Measurements from ENCODE around the gene DCAF5. TPM values are rescaled to one million over a fixed set of nuclear protein-coding genes. Genes with fewer than 3 reads are reported as not detected.

DCAF5 gene
- total RNA-seq, 1 donor from 2014 or later: 92.5 TPM

- TF ChIP-seq CTCF (IDR thresholded peaks at IDR 0.05; ENCODE audit: unreplicated experiment): no peak
- no peak overlapping the region for H3K27ac Mint-ChIP-seq
- no peaks in the 10 kb centered on the region for H3K36me3 Mint-ChIP-seq (ENCODE audit: insufficient read depth)
- H3K9me3 Mint-ChIP-seq (ENCODE audit: low read depth): no peaks in the 10 kb centered on the region
- DNase-seq (ENCODE audit: low spot score, unreplicated experiment): no peak
- H3K27me3 Mint-ChIP-seq: no peaks in the 10 kb centered on the region
- H3K4me3 Mint-ChIP-seq (ENCODE audit: low read depth): no peak overlapping the region
- peaks cover 5% of the 10 kb centered on the region for H3K4me1 Mint-ChIP-seq (ENCODE audit: low read depth)
Observed at GRCh38 chr14:69013943-69014782, 138.8 kb downstream of the DCAF5 start.

- Mint-ChIP-seq H3K9me3 (ENCODE audit: low read depth) (no peaks in the 10 kb centered on the region), H3K4me1 (ENCODE audit: low read depth) (peaks cover 5% of the 10 kb centered on the region), H3K36me3 (ENCODE audit: insufficient read depth) (no peaks in the 10 kb centered on the region), H3K27me3 (no peaks in the 10 kb centered on the region), H3K4me3 (ENCODE audit: low read depth) (no peak overlapping the region), H3K27ac (no peak overlapping the region)
- TF ChIP-seq CTCF (IDR thresholded peaks at IDR 0.05; ENCODE audit: unreplicated experiment): no peak
- no peak for DNase-seq (ENCODE audit: low spot score, unreplicated experiment)
Observed at GRCh38 chr14:69012256-69012953, 140.5 kb downstream of the DCAF5 start.

GRCh38 chr14:69010648-69011047, 142.3 kb downstream of the DCAF5 start:
- H3K27ac Mint-ChIP-seq: no peak overlapping the region
- TF ChIP-seq CTCF (IDR thresholded peaks at IDR 0.05; ENCODE audit: unreplicated experiment): no peak
- no peaks in the 10 kb centered on the region for H3K36me3 Mint-ChIP-seq (ENCODE audit: insufficient read depth)
- H3K4me1 Mint-ChIP-seq (ENCODE audit: low read depth): peaks cover 5% of the 10 kb centered on the region
- H3K4me3 Mint-ChIP-seq (ENCODE audit: low read depth): no peak overlapping the region
- no peak for DNase-seq (ENCODE audit: low spot score, unreplicated experiment)
- no peaks in the 10 kb centered on the region for H3K9me3 Mint-ChIP-seq (ENCODE audit: low read depth)
- H3K27me3 Mint-ChIP-seq: peaks cover 2% of the 10 kb centered on the region

- peaks cover 7% of the 10 kb centered on the region for H3K4me1 Mint-ChIP-seq (ENCODE audit: low read depth)
- no peak overlapping the region for H3K27ac Mint-ChIP-seq
- no peaks in the 10 kb centered on the region for H3K9me3 Mint-ChIP-seq (ENCODE audit: low read depth)
- H3K36me3 Mint-ChIP-seq (ENCODE audit: insufficient read depth): no peaks in the 10 kb centered on the region
- no peak for DNase-seq (ENCODE audit: low spot score, unreplicated experiment)
- H3K27me3 Mint-ChIP-seq: peaks cover 7% of the 10 kb centered on the region
- no peak for TF ChIP-seq CTCF (IDR thresholded peaks at IDR 0.05; ENCODE audit: unreplicated experiment)
- H3K4me3 Mint-ChIP-seq (ENCODE audit: low read depth): no peak overlapping the region
Observed at GRCh38 chr14:69008421-69008884, 144.5 kb downstream of the DCAF5 start.

- Mint-ChIP-seq H3K4me1 (ENCODE audit: low read depth) (peaks cover 7% of the 10 kb centered on the region), H3K36me3 (ENCODE audit: insufficient read depth) (no peaks in the 10 kb centered on the region)
- TF ChIP-seq CTCF (IDR thresholded peaks at IDR 0.05; ENCODE audit: unreplicated experiment): no peak
Observed at GRCh38 chr14:69006346-69006745, 146.6 kb downstream of the DCAF5 start.

More at GRCh38 chr14:69006346-69006745, 146.6 kb downstream of the DCAF5 start:
- DNase-seq (ENCODE audit: low spot score, unreplicated experiment): no peak
- peaks cover 7% of the 10 kb centered on the region for H3K27me3 Mint-ChIP-seq
- H3K9me3 Mint-ChIP-seq (ENCODE audit: low read depth): no peaks in the 10 kb centered on the region
- H3K27ac Mint-ChIP-seq: no peak overlapping the region
- no peak overlapping the region for H3K4me3 Mint-ChIP-seq (ENCODE audit: low read depth)
